H9 (cell line): ENCODE measurements around the gene SOCS1. TPM values are rescaled to one million over a fixed set of nuclear protein-coding genes. Genes with fewer than 3 reads are reported as not detected.
A peak's percentile ranks its signal among the peaks of the same experiment; 100 is the strongest.

ENCODE experiments used
- DNase-seq: peaks from one replicate; pipeline ENCODE4 v3.0.0-alpha.2; 2017
- H2AFZ ChIP-seq: one replicate; pipeline ENCODE4 v1.6.1; 2013; ENCODE audit warnings: mild to moderate bottlenecking, low read length, control low read depth, moderate library complexity
- H2AK5ac ChIP-seq: 2 replicates; pipeline ENCODE4 v1.6.1; 2013; ENCODE audit warnings: low read length, control low read depth, mixed read lengths; ENCODE audit not compliant: insufficient read length
- H2BK120ac ChIP-seq: one replicate; pipeline ENCODE4 v1.6.1; 2013; ENCODE audit warnings: low read depth, mild to moderate bottlenecking, low read length, control low read depth, inconsistent platforms; ENCODE audit not compliant: poor library complexity, severe bottlenecking
- H2BK12ac ChIP-seq: 2 replicates; pipeline ENCODE4 v1.6.1; 2013; ENCODE audit warnings: low read length, control low read depth, mixed read lengths, low read depth; ENCODE audit not compliant: insufficient read length
- H2BK15ac ChIP-seq: 2 replicates; pipeline ENCODE4 v1.6.1; 2013; ENCODE audit warnings: low read depth, low read length, control low read depth
- H2BK20ac ChIP-seq: one replicate; pipeline ENCODE4 v1.6.1; 2013; ENCODE audit warnings: low read depth, mild to moderate bottlenecking, low read length, control low read depth, inconsistent platforms; ENCODE audit not compliant: poor library complexity, severe bottlenecking
- H2BK5ac ChIP-seq: 2 replicates; pipeline ENCODE4 v1.6.1; 2013; ENCODE audit warnings: low read length, control low read depth, mixed read lengths; ENCODE audit not compliant: insufficient read length
- H3K14ac ChIP-seq: 2 replicates; pipeline ENCODE4 v1.6.1; 2013; ENCODE audit warnings: low read length, control low read depth; ENCODE audit not compliant: insufficient read depth
- H3K18ac ChIP-seq: 2 replicates; pipeline ENCODE4 v1.6.1; 2013; ENCODE audit warnings: low read depth, mild to moderate bottlenecking, mixed read lengths, low read length, control low read depth; ENCODE audit not compliant: insufficient read length
- H3K23ac ChIP-seq: 2 replicates; pipeline ENCODE4 v1.6.1; 2013; ENCODE audit warnings: low read length, control low read depth, mixed read lengths, low read depth; ENCODE audit not compliant: insufficient read length
- H3K23me2 ChIP-seq: 2 replicates; pipeline ENCODE4 v1.6.1; 2013; ENCODE audit warnings: low read depth, mild to moderate bottlenecking, mixed read lengths, low read length, control low read depth; ENCODE audit not compliant: insufficient read length, poor library complexity, severe bottlenecking
- H3K27ac ChIP-seq: 2 replicates; pipeline ENCODE4 v1.5.1; 2013; ENCODE audit warnings: low read length, control low read depth, mixed read lengths, low read depth; ENCODE audit not compliant: insufficient read length
- H3K27me3 ChIP-seq: 2 replicates; pipeline ENCODE4 v1.6.1; 2013; ENCODE audit warnings: low read length, control low read depth, inconsistent platforms; ENCODE audit not compliant: insufficient read depth
- H3K4ac ChIP-seq: 2 replicates; pipeline ENCODE4 v1.6.1; 2013; ENCODE audit warnings: low read depth, mild to moderate bottlenecking, control low read depth, inconsistent platforms, low read length, moderate library complexity
- H3K4me1 ChIP-seq: 2 replicates; pipeline ENCODE4 v1.6.1; 2013; ENCODE audit warnings: low read length, control low read depth, inconsistent platforms; ENCODE audit not compliant: insufficient read depth
- H3K4me2 ChIP-seq: 2 replicates; pipeline ENCODE4 v1.6.1; 2013; ENCODE audit warnings: low read length, control low read depth, mixed read lengths; ENCODE audit not compliant: insufficient read length, insufficient read depth
- H3K56ac ChIP-seq: 2 replicates; pipeline ENCODE4 v1.6.1; 2013; ENCODE audit warnings: low read depth, mild to moderate bottlenecking, mixed read lengths, low read length, control low read depth; ENCODE audit not compliant: insufficient read length
- H3K79me1 ChIP-seq: 2 replicates; pipeline ENCODE4 v1.6.1; 2013; ENCODE audit warnings: low read depth, mild to moderate bottlenecking, moderate library complexity, low read length, control low read depth, inconsistent platforms; ENCODE audit not compliant: insufficient read depth, poor library complexity, severe bottlenecking
- H3K79me2 ChIP-seq: 2 replicates; pipeline ENCODE4 v1.6.1; 2013; ENCODE audit warnings: low read length, control low read depth, inconsistent platforms; ENCODE audit not compliant: insufficient read depth
- H3K9ac ChIP-seq: 2 replicates; pipeline ENCODE4 v1.6.1; 2013; ENCODE audit warnings: low read length, control low read depth, mixed read lengths; ENCODE audit not compliant: insufficient read length; ENCODE audit errors: extremely low read depth
- H3K9me3 ChIP-seq: one replicate; pipeline ENCODE4 v1.6.1; 2013; ENCODE audit warnings: low read depth, low read length, inconsistent platforms; ENCODE audit not compliant: control insufficient read depth
- H3T11ph ChIP-seq: one replicate; pipeline ENCODE4 v1.6.1; 2013; ENCODE audit warnings: mild to moderate bottlenecking, low read length, control low read depth, inconsistent platforms
- H4K20me1 ChIP-seq: one replicate; pipeline ENCODE4 v1.6.1; 2013; ENCODE audit not compliant: control insufficient read depth, insufficient read length, insufficient read depth
- H4K5ac ChIP-seq: 2 replicates; pipeline ENCODE4 v1.6.1; 2013; ENCODE audit warnings: low read depth, mild to moderate bottlenecking, mixed read lengths, low read length, control low read depth; ENCODE audit not compliant: insufficient read length
- H4K8ac ChIP-seq: replicated peaks from 2 replicates; pipeline ENCODE4 v1.6.1; 2013; ENCODE audit warnings: low read length, control low read depth, mixed read lengths, low read depth; ENCODE audit not compliant: insufficient read length
- H4K91ac ChIP-seq: 2 replicates; pipeline ENCODE4 v1.6.1; 2013; ENCODE audit warnings: low read depth, mild to moderate bottlenecking, moderate library complexity, mixed read lengths, low read length, control low read depth; ENCODE audit not compliant: insufficient read length
- H3K27ac Mint-ChIP-seq, 3 experiments: 2 replicates in 2 of 3; 3 replicates in 1 of 3; pipeline ENCODE4 v1.8.0; 2020 to 2021; ENCODE audit warnings: mixed read lengths in 3 of 3, mild to moderate bottlenecking in 1 of 3, moderate library complexity in 1 of 3
- H3K27me3 Mint-ChIP-seq: 2 replicates; pipeline ENCODE4 v1.8.0; 2021; ENCODE audit warnings: low read depth, mild to moderate bottlenecking, moderate library complexity, mixed read lengths
- H3K36me3 Mint-ChIP-seq, 3 experiments: 2 replicates in 2 of 3; 3 replicates in 1 of 3; pipeline ENCODE4 v1.8.0; 2020 to 2021; ENCODE audit warnings: low read depth in 3 of 3, mixed read lengths in 3 of 3; ENCODE audit not compliant: insufficient read depth in 1 of 3
- H3K4me1 Mint-ChIP-seq, 2 experiments: 2 replicates each; pipeline ENCODE4 v1.8.0; 2020; ENCODE audit warnings: mixed read lengths in 2 of 2
- H3K4me3 Mint-ChIP-seq, 2 experiments: 2 replicates in 1 of 2; 3 replicates in 1 of 2; pipeline ENCODE4 v1.8.0; 2020 to 2021; ENCODE audit warnings: mild to moderate bottlenecking in 2 of 2, mixed read lengths in 2 of 2, moderate library complexity in 1 of 2
- H3K9me3 Mint-ChIP-seq, 2 experiments: 2 replicates in 1 of 2; 3 replicates in 1 of 2; pipeline ENCODE4 v1.8.0; 2020; ENCODE audit warnings: mild to moderate bottlenecking in 2 of 2, mixed read lengths in 2 of 2, moderate library complexity in 1 of 2
- CTCF ChIP-seq: fragments of 200-600 bp; sonication (generic); conservative IDR thresholded peaks from 3 replicates; pipeline ENCODE4 v1.8.0; 2021; ENCODE audit warnings: antibody characterized with exemption, mild to moderate bottlenecking
- WGBS: extraction: QIAGEN DNeasy Blood & Tissue Kit; methylation state at CpG from one replicate; pipeline ENCODE4 v1.1.7; 2013; ENCODE audit warnings: missing lambda C conversion rate, low lambda C conversion rate, mixed read lengths; ENCODE audit not compliant: insufficient read length; ENCODE audit errors: extremely low coverage; 5-methylcytosine and 5-hydroxymethylcytosine counted together
- total RNA-seq: library from RNA; stranded (reverse); gene quantifications from 2 replicates; pipeline ENCODE4 v1.2.1, GENCODE V29; 2021

The SOCS1 gene
- total RNA-seq, 1 experiment from 2014 or later, result 11.0 TPM

- H3K56ac ChIP-seq, result no peak within 1 kb of the TSS
- no peak within 1 kb of the TSS for H2AK5ac ChIP-seq
- no peaks in the 10 kb centered on the region for H3K79me1 ChIP-seq
- H3K14ac ChIP-seq, result peak within 1 kb of the TSS; percentile 89
- no peak within 1 kb of the TSS for H3K23ac ChIP-seq
- peak; percentile 46 for DNase-seq
- H3K79me2 ChIP-seq, result no peaks in the 10 kb centered on the region
- no peaks in the 10 kb centered on the region; the same call in 1 of the 2 replicates for H3K27me3 Mint-ChIP-seq
- H4K5ac ChIP-seq, result no peak within 1 kb of the TSS
- H3K9me3 ChIP-seq, result no peaks in the 10 kb centered on the region
- no peak within 1 kb of the TSS for H3K27ac ChIP-seq
- H3K9me3 Mint-ChIP-seq, result peaks cover 0 to 7% of the 10 kb centered on the region in 2 experiments; a peak in 2 of 5 replicates
- no peak for TF ChIP-seq CTCF
- H3K27ac Mint-ChIP-seq, result peak within 1 kb of the TSS in 1 of 3 experiments; percentile 82; a peak in 2 of 7 replicates
- no peak within 1 kb of the TSS; the same call in 1 of the 2 replicates for H2BK15ac ChIP-seq
- no peak within 1 kb of the TSS for H4K8ac ChIP-seq
- H2AFZ ChIP-seq, result no peak within 1 kb of the TSS
- WGBS, result no CpG with 5 or more reads among the region's 25 CpGs
- peak within 1 kb of the TSS; percentile 19 for H2BK12ac ChIP-seq
- peaks cover 9 to 18% of the 10 kb centered on the region in 2 experiments for H3K4me1 Mint-ChIP-seq
- no peak within 1 kb of the TSS for H2BK20ac ChIP-seq
- no peak within 1 kb of the TSS for H3K9ac ChIP-seq
- H3K4ac ChIP-seq, result no peak within 1 kb of the TSS
- no peak within 1 kb of the TSS for H3K4me2 ChIP-seq
- no peaks in the 10 kb centered on the region; the same call in 1 of the 2 replicates for H3K4me1 ChIP-seq
- H3K27me3 ChIP-seq, result no peaks in the 10 kb centered on the region
- H3K4me3 Mint-ChIP-seq, result no peak within 1 kb of the TSS
- H2BK120ac ChIP-seq, result no peak within 1 kb of the TSS
- no peak within 1 kb of the TSS for H3T11ph ChIP-seq
- H3K23me2 ChIP-seq, result no peaks in the 10 kb centered on the region
- H4K91ac ChIP-seq, result no peak within 1 kb of the TSS
- no peak within 1 kb of the TSS for H2BK5ac ChIP-seq
- peak within 1 kb of the TSS; percentile 7 for H3K18ac ChIP-seq
- no peaks in the 10 kb centered on the region for H3K36me3 Mint-ChIP-seq
- H4K20me1 ChIP-seq, result no peaks in the 10 kb centered on the region
These were observed 24.9 kb upstream of the SOCS1 start, which contains the start of gene PRM1 for GRCh38 chr16:11280616-11281522. TSS of gene PRM1 (minus strand) at chr16:11281330. CDS start at chr16:11281238, 92 bp downstream.
